ENCODE measurements around the gene UBQLNL. TPM values are rescaled to one million over a fixed set of nuclear protein-coding genes. Genes with fewer than 3 reads are reported as not detected.

Gene UBQLNL, protein sequence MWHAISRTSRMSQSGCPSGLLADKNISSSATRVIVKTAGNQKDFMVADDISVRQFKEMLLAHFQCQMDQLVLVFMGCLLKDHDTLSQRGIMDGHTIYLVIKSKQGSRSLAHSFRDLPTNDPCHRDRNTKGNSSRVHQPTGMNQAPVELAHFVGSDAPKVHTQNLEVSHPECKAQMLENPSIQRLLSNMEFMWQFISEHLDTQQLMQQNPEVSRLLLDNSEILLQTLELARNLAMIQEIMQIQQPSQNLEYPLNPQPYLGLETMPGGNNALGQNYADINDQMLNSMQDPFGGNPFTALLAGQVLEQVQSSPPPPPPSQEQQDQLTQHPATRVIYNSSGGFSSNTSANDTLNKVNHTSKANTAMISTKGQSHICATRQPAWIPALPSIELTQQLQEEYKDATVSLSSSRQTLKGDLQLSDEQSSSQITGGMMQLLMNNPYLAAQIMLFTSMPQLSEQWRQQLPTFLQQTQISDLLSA
- 0.23 and 0.33 TPM in 2 replicates for total RNA-seq

DNA sequence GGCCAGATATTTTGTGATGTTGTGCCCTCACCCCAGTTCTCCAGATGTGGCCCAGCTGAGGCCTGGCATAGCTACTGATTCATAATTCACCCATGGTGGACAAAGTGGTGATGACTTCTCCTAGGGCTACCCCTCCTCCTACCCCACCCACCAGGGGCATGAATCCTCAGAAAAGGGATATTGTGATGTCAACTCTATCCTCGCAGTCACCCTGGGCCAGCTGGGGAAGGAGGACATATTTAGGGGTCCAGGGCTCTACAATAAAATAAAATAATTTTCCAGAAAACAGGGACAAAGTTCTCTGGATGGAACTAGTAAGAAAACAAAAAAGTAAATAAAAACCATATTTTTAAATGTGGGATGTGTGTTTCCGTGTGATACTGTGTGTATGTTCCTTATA, at the start of gene UBQLNL:
UBQLNL (minus strand) TSS at position 101 of the 400 bp plus-strand sequence. CDS start 258 bp downstream, outside the sequence.

DNA sequence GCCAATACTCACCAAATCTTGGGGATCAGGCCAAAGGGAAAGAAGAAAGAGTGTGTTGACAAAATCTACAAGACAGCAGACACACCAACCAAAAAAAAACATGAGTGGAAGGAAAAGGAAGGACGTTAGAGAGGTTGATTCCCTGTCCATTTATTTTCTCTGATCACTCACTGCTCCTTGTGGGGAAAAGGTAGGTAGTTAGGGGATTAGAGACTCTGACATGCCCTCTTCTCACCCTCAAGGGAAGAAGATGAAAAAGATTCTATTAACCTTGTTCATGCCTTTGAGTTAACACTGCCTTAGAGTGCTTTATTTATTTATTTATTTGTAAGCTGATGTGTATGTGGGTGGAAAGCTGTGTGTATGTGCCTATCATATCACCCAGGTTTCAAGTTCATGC, 31.9 kb upstream of the UBQLNL start, which contains the start of gene OR52H1:
OR52H1 (minus strand) TSS at position 101 of the 400 bp plus-strand sequence. CDS start 3,035 bp downstream, outside the sequence.

DNA sequence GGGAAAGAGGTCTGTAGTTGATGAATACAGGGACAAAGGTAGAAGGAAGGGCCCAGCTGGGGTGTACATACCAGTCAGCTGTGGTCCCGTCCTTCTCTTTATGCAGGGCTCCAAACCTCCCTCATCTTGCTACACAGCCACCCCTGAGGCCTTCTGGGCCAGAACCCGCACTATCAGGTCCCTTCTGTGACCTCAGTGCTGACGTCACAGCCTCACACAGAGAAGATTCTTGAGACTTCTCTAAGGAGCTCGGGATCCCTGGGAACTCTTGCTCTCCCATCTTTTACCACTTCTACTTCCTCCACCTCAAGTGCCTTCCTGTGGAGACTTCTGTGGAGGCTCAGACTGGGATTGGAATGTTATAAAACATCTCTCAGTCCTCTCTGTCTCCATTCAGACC, 6.7 kb downstream of the UBQLNL start, which contains the start of gene UBQLN3:
UBQLN3 (minus strand) TSS at position 155 of the 400 bp plus-strand sequence. CDS start 399 bp downstream, outside the sequence.

DNA sequence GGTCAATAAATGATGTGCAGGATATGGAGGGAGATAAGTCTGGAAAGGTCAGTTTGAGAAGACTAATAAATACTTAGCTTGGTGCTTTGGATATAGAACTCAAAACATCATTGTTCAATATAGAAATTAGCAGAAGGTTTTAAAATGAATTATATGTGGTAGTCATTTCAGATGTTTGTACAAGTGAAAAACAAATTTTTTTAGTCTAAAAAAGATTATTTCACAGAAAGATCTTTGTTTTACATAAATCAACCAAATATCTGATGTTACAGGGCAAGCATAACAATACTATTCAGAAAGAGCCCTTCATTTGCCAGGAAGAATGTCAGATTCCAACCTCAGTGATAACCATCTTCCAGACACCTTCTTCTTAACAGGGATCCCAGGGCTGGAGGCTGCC, 28.1 kb downstream of the UBQLNL start, which contains the start of gene OR52D1:
OR52D1 (plus strand) TSS at position 301 of the 400 bp plus-strand sequence; CDS start at position 323, 22 bp downstream.

Other genes starting within 250 kb of the UBQLNL start
- gene HBE1, start 246.8 kb downstream of the UBQLNL start, total RNA-seq: not detected in 2 replicates
- 0.20 TPM in 1 of 2 replicates, not detected in the other for gene OR51B4, start 214.8 kb downstream of the UBQLNL start, total RNA-seq
- 0.13 TPM in 2 replicates for gene OR51B2, start 192.4 kb downstream of the UBQLNL start, total RNA-seq
- 0.13 and 0.17 TPM in 2 replicates for gene OR51B5, start 173.2 kb downstream of the UBQLNL start, total RNA-seq
- gene OR51B6, start 165.2 kb downstream of the UBQLNL start, total RNA-seq: not detected in 2 replicates
- gene OR51M1, start 132.9 kb downstream of the UBQLNL start, total RNA-seq: not detected in 2 replicates
- not detected in 2 replicates for gene OR51Q1, start 94.6 kb downstream of the UBQLNL start, total RNA-seq
- not detected in 2 replicates for gene OR51I1, start 75.2 kb downstream of the UBQLNL start, total RNA-seq
- gene OR51I2, start 67.4 kb downstream of the UBQLNL start, total RNA-seq: not detected in 2 replicates
- not detected in 2 replicates for gene OR52D1, start 28.0 kb downstream of the UBQLNL start, total RNA-seq
- gene UBQLN3, start 6.7 kb downstream of the UBQLNL start, total RNA-seq: 0.10 and 0.26 TPM in 2 replicates
- gene OR52H1, start 31.8 kb upstream of the UBQLNL start, total RNA-seq: 0.91 and 0.99 TPM in 2 replicates
- not detected in 2 replicates for gene OR52B6, start 64.2 kb upstream of the UBQLNL start, total RNA-seq
- 3.0 and 5.1 TPM in 2 replicates for gene TRIM6, start 79.9 kb upstream of the UBQLNL start, total RNA-seq
- gene TRIM34, start 108.3 kb upstream of the UBQLNL start, total RNA-seq: 7.8 and 14.9 TPM in 2 replicates
- gene TRIM5, start 168.4 kb upstream of the UBQLNL start, total RNA-seq: 28.7 and 41.6 TPM in 2 replicates
- gene TRIM22, start 173.1 kb upstream of the UBQLNL start, total RNA-seq: 111 and 122 TPM in 2 replicates
- not detected in 2 replicates for gene OR56B1, start 219.7 kb upstream of the UBQLNL start, total RNA-seq
- not detected in 2 replicates for gene OR52N4, start 237.5 kb upstream of the UBQLNL start, total RNA-seq

Measured in smooth muscle cell of the pulmonary artery (primary cell).